ENCODE data around the gene TSPYL2.
A peak's percentile ranks its signal among the peaks of the same experiment; 100 is the strongest.

Gene TSPYL2

GRCh38 chrX:53048169-53049126 lies 33.7 kb upstream of the TSPYL2 start, which contains the start of gene GPR173:
GPR173 (plus strand) TSS chrX:53048789; CDS start chrX:53076622, 27,833 bp downstream.
- TF ChIP-seq CTCF (IDR thresholded peaks at IDR 0.05; ENCODE audit: insufficient read depth, low read length, missing control alignments): no peak
- POLR2A ChIA-PET: interaction anchor here (0.5 to 0.7 kb wide), 3 partner anchors 9 to 54 kb away, joined by 3 read pairs; partner anchors contain the start of gene TSPYL2
- DNase-seq (ENCODE audit: low read depth, low spot score): no peak
- peak within 1 kb of the TSS; percentile 67 for H3K4me3 ChIP-seq (ENCODE audit: low read depth, low read length)
- CTCF ChIA-PET: interaction anchor here (1.1 kb wide), 1 partner anchor 22 kb away, joined by 3 read pairs; no protein-coding TSS in a partner anchor

GRCh38 chrX:53049127-53049517 lies 33.0 kb upstream of the TSPYL2 start:
- TF ChIP-seq CTCF (IDR thresholded peaks at IDR 0.05; ENCODE audit: insufficient read depth, low read length, missing control alignments): no peak
- H3K4me3 ChIP-seq (ENCODE audit: low read depth, low read length): peak overlapping the region; percentile 67
- DNase-seq (ENCODE audit: low read depth, low spot score): no peak
- POLR2A ChIA-PET: no interaction called here
- CTCF ChIA-PET: no interaction called here

- ChIA-PET CTCF (no interaction called here), POLR2A (no interaction called here)
Measured at GRCh38 chrX:53050841-53051240, 31.3 kb upstream of the TSPYL2 start.

GRCh38 chrX:53055244-53055849 lies 26.8 kb upstream of the TSPYL2 start:
- no peak for DNase-seq (ENCODE audit: low read depth, low spot score)
- CTCF ChIA-PET: no interaction called here
- TF ChIP-seq CTCF (IDR thresholded peaks at IDR 0.05; ENCODE audit: insufficient read depth, low read length, missing control alignments): no peak
- no peak overlapping the region for H3K4me3 ChIP-seq (ENCODE audit: low read depth, low read length)
- POLR2A ChIA-PET: no interaction called here

More at GRCh38 chrX:53050841-53051240, 31.3 kb upstream of the TSPYL2 start:
- DNase-seq (ENCODE audit: low read depth, low spot score): no peak
- H3K4me3 ChIP-seq (ENCODE audit: low read depth, low read length): peak overlapping the region; percentile 67
- no peak for TF ChIP-seq CTCF (IDR thresholded peaks at IDR 0.05; ENCODE audit: insufficient read depth, low read length, missing control alignments)

- ChIA-PET CTCF (interaction anchor here (0.8 kb wide), 1 partner anchor 10 kb away, joined by 3 read pairs; no protein-coding TSS in a partner anchor), POLR2A (no interaction called here)
- TF ChIP-seq CTCF (IDR thresholded peaks at IDR 0.05; ENCODE audit: insufficient read depth, low read length, missing control alignments): no peak
- no peak overlapping the region for H3K4me3 ChIP-seq (ENCODE audit: low read depth, low read length)
- no peak for DNase-seq (ENCODE audit: low read depth, low spot score)
Measured at GRCh38 chrX:53056292-53056691, 25.9 kb upstream of the TSPYL2 start.

- no peak for DNase-seq (ENCODE audit: low read depth, low spot score)
- ChIA-PET POLR2A (interaction anchor here (1.2 kb wide), 1 partner anchor 17 kb away, joined by 3 read pairs; the partner anchor contains the start of gene TSPYL2), CTCF (no interaction called here)
- TF ChIP-seq CTCF (IDR thresholded peaks at IDR 0.05; ENCODE audit: insufficient read depth, low read length, missing control alignments): no peak
- H3K4me3 ChIP-seq (ENCODE audit: low read depth, low read length): no peak overlapping the region
Measured at GRCh38 chrX:53065104-53065503, 17.1 kb upstream of the TSPYL2 start.
